Nucleus accumbens (tissue), 56 donors: ENCODE results near the gene HSP90AB1.
"Not testable (repeated sequence)": the region's sequence is repeated elsewhere in the genome, so short reads cannot be mapped to it uniquely, and the experiment has no call there.

ENCODE experiments used
- DNase-seq, 56 donors: peaks; one replicate each; lab custom pipeline; 2025; lab: John Stamatoyannopoulos, UW

HSP90AB1 gene

GRCh38 chr6:44221961-44222335 is 25.0 kb upstream of the HSP90AB1 start:
- DNase-seq = peak in 1 of 56 donors; percentile 55

- DNase-seq = peak in 3 of 56 donors; percentile 33 to 58 (median 54)
Observed at GRCh38 chr6:44222486-44223318, 24.2 kb upstream of the HSP90AB1 start.

- peak in 49 of 56 donors; percentile 14 to 83 (median 53) for DNase-seq
Observed at GRCh38 chr6:44223319-44224028, 23.4 kb upstream of the HSP90AB1 start, which contains the start of gene SLC29A1. Gene SLC29A1 (plus strand): TSS chr6:44223595. CDS start chr6:44227314, 3,719 bp downstream.

GRCh38 chr6:44224029-44224964 is 22.6 kb upstream of the HSP90AB1 start:
- DNase-seq = peak in 11 of 56 donors; percentile 18 to 51 (median 33)

GRCh38 chr6:44224965-44225305 is 22.0 kb upstream of the HSP90AB1 start:
- no peak for DNase-seq

GRCh38 chr6:44225579-44226325 is 21.1 kb upstream of the HSP90AB1 start:
- DNase-seq = no peak

GRCh38 chr6:44226368-44227147 is 20.3 kb upstream of the HSP90AB1 start:
- DNase-seq = peak in 13 of 56 donors; percentile 5 to 58 (median 17)

GRCh38 chr6:44227148-44227793 is 19.6 kb upstream of the HSP90AB1 start:
- DNase-seq = peak in 3 of 56 donors; percentile 50 to 72 (median 53)

GRCh38 chr6:44228031-44228430 is 18.9 kb upstream of the HSP90AB1 start:
- no peak for DNase-seq

GRCh38 chr6:44228433-44228832 is 18.5 kb upstream of the HSP90AB1 start:
- no peak for DNase-seq

- DNase-seq = no peak
Observed at GRCh38 chr6:44228836-44229235, 18.1 kb upstream of the HSP90AB1 start.

- DNase-seq = no peak
Observed at GRCh38 chr6:44229376-44230033, 17.4 kb upstream of the HSP90AB1 start.

- DNase-seq = no peak
Observed at GRCh38 chr6:44230034-44230675, 16.7 kb upstream of the HSP90AB1 start.

GRCh38 chr6:44231426-44231825 is 15.5 kb upstream of the HSP90AB1 start:
- not testable (repeated sequence) for DNase-seq

GRCh38 chr6:44232676-44233566 is 14.0 kb upstream of the HSP90AB1 start:
- peak in 1 of 56 donors; percentile 26 for DNase-seq

- peak in 2 of 56 donors; percentile 32 to 43 for DNase-seq
Observed at GRCh38 chr6:44233567-44234100, 13.3 kb upstream of the HSP90AB1 start.
